Measurements from ENCODE around the gene PAXX.

Gene PAXX

GRCh38 chr9:136991993-136992818 is at the start of gene PAXX:
PAXX (plus strand) TSS chr9:136992422; CDS start chr9:136992444, 22 bp downstream.
- peak; percentile 97 for DNase-seq (ENCODE audit: low spot score)

- no peak for DNase-seq (ENCODE audit: low spot score)
Measured at GRCh38 chr9:136942881-136943230, 49.4 kb upstream of the PAXX start.

- DNase-seq (ENCODE audit: low spot score), result no peak
Measured at GRCh38 chr9:136943291-136944211, 48.7 kb upstream of the PAXX start.

GRCh38 chr9:136944212-136944518 is 48.1 kb upstream of the PAXX start:
- DNase-seq (ENCODE audit: low spot score), result no peak

GRCh38 chr9:136944519-136945332 is 47.5 kb upstream of the PAXX start, which contains the start of the genes C8G and FBXW5:
C8G (plus strand) TSS chr9:136945243; CDS start chr9:136945321, 78 bp downstream.
FBXW5 (minus strand) TSS chr9:136944738; CDS start chr9:136944083, 655 bp downstream.
- peak; percentile 98 for DNase-seq (ENCODE audit: low spot score)

- no peak for DNase-seq (ENCODE audit: low spot score)
Measured at GRCh38 chr9:136945333-136946227, 46.6 kb upstream of the PAXX start.

GRCh38 chr9:136946228-136947027 is 45.8 kb upstream of the PAXX start:
- DNase-seq (ENCODE audit: low spot score), result no peak

- no peak for DNase-seq (ENCODE audit: low spot score)
Measured at GRCh38 chr9:136947028-136947891, 45.0 kb upstream of the PAXX start.

GRCh38 chr9:136947955-136948510 is 44.2 kb upstream of the PAXX start:
- no peak for DNase-seq (ENCODE audit: low spot score)

GRCh38 chr9:136949239-136949816 is 42.9 kb upstream of the PAXX start:
- no peak for DNase-seq (ENCODE audit: low spot score)

GRCh38 chr9:136949817-136950655 is 42.2 kb upstream of the PAXX start:
- peak; percentile 95 for DNase-seq (ENCODE audit: low spot score)

GRCh38 chr9:136950656-136951276 is 41.5 kb upstream of the PAXX start:
- no peak for DNase-seq (ENCODE audit: low spot score)

GRCh38 chr9:136951541-136952320 is 40.5 kb upstream of the PAXX start, which contains the start of gene LCN12:
LCN12 (plus strand) TSS chr9:136952273; CDS start chr9:136952328, 55 bp downstream.
- no peak for DNase-seq (ENCODE audit: low spot score)

- DNase-seq (ENCODE audit: low spot score), result no peak
Measured at GRCh38 chr9:136952321-136952850, 39.8 kb upstream of the PAXX start.

GRCh38 chr9:136952876-136953770 is 39.1 kb upstream of the PAXX start:
- no peak for DNase-seq (ENCODE audit: low spot score)
